ENCODE data around the gene RPUSD3.

DNA sequence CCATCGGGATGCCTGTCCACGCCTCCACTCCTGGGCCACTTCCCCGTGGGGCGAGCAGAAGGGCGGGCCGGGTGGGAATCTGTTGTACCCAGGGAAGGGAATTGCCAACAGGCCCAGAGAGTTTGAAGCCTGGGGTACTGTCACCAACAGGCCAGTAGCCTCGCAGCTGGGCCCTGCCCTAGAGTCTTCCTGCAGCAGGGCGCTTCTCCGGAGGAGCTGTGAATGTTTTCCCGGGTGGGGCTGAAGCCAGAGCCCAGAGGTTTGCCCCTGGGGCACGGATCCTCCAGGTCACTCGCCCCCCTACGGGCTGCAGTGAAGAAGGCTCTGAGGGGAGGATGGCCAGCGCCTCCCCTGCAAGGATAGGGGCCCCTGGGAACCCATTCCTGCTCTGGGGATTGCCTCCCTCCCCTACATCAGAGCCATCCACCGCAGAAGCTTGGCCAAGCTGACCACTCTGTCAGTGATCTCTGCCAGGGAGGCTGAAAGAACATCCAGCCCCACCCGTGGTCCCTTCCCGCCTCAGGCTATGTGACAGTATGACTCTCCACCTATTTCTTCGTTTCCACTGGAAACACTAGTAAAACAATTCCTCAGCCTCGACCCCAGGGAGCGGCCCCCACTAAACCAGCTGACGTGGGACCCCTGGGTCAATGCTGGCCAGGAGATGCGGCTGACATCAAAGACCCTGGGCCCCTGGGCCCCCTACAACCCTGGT lies 19.4 kb upstream of the RPUSD3 start:
- no peak for TF ChIP-seq YY1 (IDR thresholded peaks at IDR 0.05; ENCODE audit: insufficient read depth, insufficient read length)
- TF ChIP-seq ZNF274 (IDR thresholded peaks at IDR 0.05; ENCODE audit: low read depth, low read length) = no peak
